WTC11 (cell line): ENCODE data around the gene STRA6. TPM values are rescaled to one million over a fixed set of nuclear protein-coding genes. Genes with fewer than 3 reads are reported as not detected.

Experiments
- ATAC-seq: fragments of 200-7000 bp; cut with Tn5 transposase; 2 replicates; pipeline ENCODE4 v1.10.0; 2021; ENCODE audit warnings: mild to moderate bottlenecking, moderate library complexity
- CTCF ChIA-PET: fragments of 300-600 bp; sonication (Branson Sonifier 250); formaldehyde crosslinking; loops from one replicate; lab custom pipeline; 2021; ENCODE audit warnings: antibody characterized with exemption; lab: Charles Lee
- POLR2A ChIA-PET: fragments of 350-600 bp; sonication (Branson Sonifier 250); formaldehyde crosslinking; loops from one replicate; lab custom pipeline; 2021; ENCODE audit warnings: antibody characterized with exemption; lab: Charles Lee
- DNase-seq: peaks from one replicate; pipeline ENCODE4 v3.0.0; 2021; ENCODE audit warnings: low spot score
- H3K27ac Mint-ChIP-seq: 2 replicates; pipeline ENCODE4 v1.8.0; 2021; ENCODE audit warnings: mixed read lengths
- H3K27me3 Mint-ChIP-seq: 2 replicates; pipeline ENCODE4 v1.8.0; 2021; ENCODE audit warnings: low read depth, mild to moderate bottlenecking, moderate library complexity, mixed read lengths
- H3K36me3 Mint-ChIP-seq: 2 replicates; pipeline ENCODE4 v1.8.0; 2021; ENCODE audit warnings: mixed read lengths
- H3K4me1 Mint-ChIP-seq: 2 replicates; pipeline ENCODE4 v1.8.0; 2022; ENCODE audit warnings: mixed read lengths
- H3K4me3 Mint-ChIP-seq: 2 replicates; pipeline ENCODE4 v1.8.0; 2021; ENCODE audit warnings: mild to moderate bottlenecking, moderate library complexity, mixed read lengths
- H3K9me3 Mint-ChIP-seq: 2 replicates; pipeline ENCODE4 v1.8.0; 2021; ENCODE audit warnings: mixed read lengths
- ARID4B ChIP-seq: sonication (generic); formaldehyde crosslinking; IDR thresholded peaks from 2 replicates; pipeline ENCODE4 v1.8.0; 2023; ENCODE audit warnings: missing genetic modification reagents, mild to moderate bottlenecking, borderline replicate concordance
- ATF2 ChIP-seq: sonication (generic); formaldehyde crosslinking; IDR thresholded peaks from 2 replicates; pipeline ENCODE4 v1.8.1; 2022; ENCODE audit warnings: low read depth, missing genetic modification reagents, borderline replicate concordance
- CDX4 ChIP-seq: fragments of 250-450 bp; sonication (Bioruptor Pico); IDR thresholded peaks from 2 replicates; pipeline ENCODE4 v1.9.0; 2021; ENCODE audit warnings: moderate library complexity, mild to moderate bottlenecking, inconsistent platforms, borderline replicate concordance
- ELF4 ChIP-seq: sonication (generic); formaldehyde crosslinking; IDR thresholded peaks from 2 replicates; pipeline ENCODE4 v1.8.1; 2022; ENCODE audit warnings: low read depth, mild to moderate bottlenecking, moderate library complexity, missing genetic modification reagents
- HMGA2 ChIP-seq: fragments of 250-450 bp; sonication (Bioruptor Pico); IDR thresholded peaks from 2 replicates; pipeline ENCODE4 v1.4.0; 2021; ENCODE audit warnings: mild to moderate bottlenecking, moderate library complexity
- MAX ChIP-seq: sonication (generic); formaldehyde crosslinking; IDR thresholded peaks from 2 replicates; pipeline ENCODE4 v1.8.0; 2022; ENCODE audit warnings: mild to moderate bottlenecking, missing genetic modification reagents
- OVOL2 ChIP-seq: fragments of 250-450 bp; sonication (Bioruptor Pico); IDR thresholded peaks from 2 replicates; pipeline ENCODE4 v1.9.0; 2021; ENCODE audit warnings: mild to moderate bottlenecking, borderline replicate concordance
- PRRX2 ChIP-seq: fragments of 250-450 bp; sonication (Bioruptor Pico); IDR thresholded peaks from 2 replicates; pipeline ENCODE4 v1.8.0; 2021; ENCODE audit warnings: mild to moderate bottlenecking
- USF2 ChIP-seq: sonication (generic); formaldehyde crosslinking; IDR thresholded peaks from 2 replicates; pipeline ENCODE4 v1.8.1; 2023; ENCODE audit warnings: mild to moderate bottlenecking, missing genetic modification reagents, moderate library complexity
- ZNF121 ChIP-seq: sonication (generic); formaldehyde crosslinking; IDR thresholded peaks from 2 replicates; pipeline ENCODE4 v1.8.0; 2023; ENCODE audit warnings: missing genetic modification reagents
- ZNF263 ChIP-seq: sonication (generic); formaldehyde crosslinking; IDR thresholded peaks from 2 replicates; pipeline ENCODE4 v1.8.1; 2022; ENCODE audit warnings: low read depth, mild to moderate bottlenecking, moderate library complexity, missing genetic modification reagents
- ZNF425 ChIP-seq: fragments of 250-450 bp; sonication (Bioruptor Pico); conservative IDR thresholded peaks from 2 replicates; pipeline ENCODE4 v1.9.0; 2021; ENCODE audit warnings: mild to moderate bottlenecking
- total RNA-seq: library from RNA; stranded (reverse); gene quantifications from 3 replicates; pipeline ENCODE4 v1.2.3, GENCODE V29; 2021

The STRA6 gene
- total RNA-seq, 1 experiment from 2014 or later: 23.2 TPM

- TF ChIP-seq ELF4 (CRISPR knock-in tag): no peak
- TF ChIP-seq MAX (CRISPR knock-in tag): no peak
- no peak for TF ChIP-seq CDX4
- no peak for TF ChIP-seq HMGA2 (CRISPR knock-in tag)
- TF ChIP-seq USF2 (CRISPR knock-in tag): no peak
- no peak for TF ChIP-seq PRRX2
- no peak for TF ChIP-seq OVOL2 (CRISPR knock-in tag)
- TF ChIP-seq ARID4B (CRISPR knock-in tag): no peak
- no peak for TF ChIP-seq ZNF425 (CRISPR knock-in tag)
These were observed 7.5 kb upstream of the STRA6 start (continued) for GRCh38 chr15:74209997-74210671.

GRCh38 chr15:74209560-74209958 lies 7.0 kb upstream of the STRA6 start:
- Mint-ChIP-seq H3K27me3 (peaks cover 18% of the 10 kb centered on the region), H3K36me3 (peaks cover 8% of the 10 kb centered on the region; the same call in 1 of the 2 replicates), H3K27ac (peak overlapping the region; percentile 82), H3K4me1 (peaks cover 80% of the 10 kb centered on the region), H3K4me3 (peak overlapping the region; percentile 44), H3K9me3 (no peaks in the 10 kb centered on the region)
- POLR2A ChIA-PET: interaction anchor here (1.3 kb wide), 1 partner anchor 81 kb away, joined by 5 read pairs; no protein-coding TSS in a partner anchor
- CTCF ChIA-PET: interaction anchor here (0.5 to 2.1 kb wide), 17 partner anchors 10 to 241 kb away, joined by 3 to 19 read pairs (median 4); no protein-coding TSS in a partner anchor
- TF ChIP-seq ZNF263 (CRISPR knock-in tag) (peak; percentile 86; the same call in 1 of the 2 replicates), ZNF121 (CRISPR knock-in tag) (0 out of 2 replicates have a peak, but pooled peaks have one; percentile 9), ATF2 (CRISPR knock-in tag) (no peak)
- ATAC-seq: 0 out of 2 replicates have a peak, but pooled peaks have one; percentile 2
- no peak for DNase-seq
